ENCODE results near the gene ZBTB20.

DNA sequence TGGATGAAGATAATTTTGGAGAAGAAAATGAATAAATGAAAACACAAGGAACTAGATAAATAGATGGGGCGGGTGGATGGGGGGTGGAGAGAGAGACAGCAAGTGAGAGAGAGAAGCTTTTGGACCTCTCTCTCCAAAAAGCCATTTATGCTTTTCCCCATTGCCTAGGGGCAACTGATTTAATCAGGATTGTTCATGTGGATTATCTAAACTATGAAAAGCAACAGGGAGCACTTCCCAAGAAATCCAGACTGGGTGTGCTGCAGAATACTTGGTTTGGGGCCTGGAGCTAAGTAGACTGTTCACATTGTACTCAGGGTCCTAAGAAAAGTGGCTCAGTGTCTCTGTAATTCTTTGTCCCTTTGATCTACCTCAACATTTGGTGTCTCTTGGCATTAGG is 486.3 kb downstream of the ZBTB20 start:
- TF ChIP-seq, protein P1, sequence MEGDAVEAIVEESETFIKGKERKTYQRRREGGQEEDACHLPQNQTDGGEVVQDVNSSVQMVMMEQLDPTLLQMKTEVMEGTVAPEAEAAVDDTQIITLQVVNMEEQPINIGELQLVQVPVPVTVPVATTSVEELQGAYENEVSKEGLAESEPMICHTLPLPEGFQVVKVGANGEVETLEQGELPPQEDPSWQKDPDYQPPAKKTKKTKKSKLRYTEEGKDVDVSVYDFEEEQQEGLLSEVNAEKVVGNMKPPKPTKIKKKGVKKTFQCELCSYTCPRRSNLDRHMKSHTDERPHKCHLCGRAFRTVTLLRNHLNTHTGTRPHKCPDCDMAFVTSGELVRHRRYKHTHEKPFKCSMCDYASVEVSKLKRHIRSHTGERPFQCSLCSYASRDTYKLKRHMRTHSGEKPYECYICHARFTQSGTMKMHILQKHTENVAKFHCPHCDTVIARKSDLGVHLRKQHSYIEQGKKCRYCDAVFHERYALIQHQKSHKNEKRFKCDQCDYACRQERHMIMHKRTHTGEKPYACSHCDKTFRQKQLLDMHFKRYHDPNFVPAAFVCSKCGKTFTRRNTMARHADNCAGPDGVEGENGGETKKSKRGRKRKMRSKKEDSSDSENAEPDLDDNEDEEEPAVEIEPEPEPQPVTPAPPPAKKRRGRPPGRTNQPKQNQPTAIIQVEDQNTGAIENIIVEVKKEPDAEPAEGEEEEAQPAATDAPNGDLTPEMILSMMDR (IDR thresholded peaks at IDR 0.05; ENCODE audit: low read depth, low read length), result no peak
- TF ChIP-seq EZH2phosphoT487 (IDR thresholded peaks at IDR 0.05; ENCODE audit: low read depth), result no peak

All from OCI-LY3 (cell line).